Iris pigment epithelial cell (primary cell): Measurements from ENCODE around the gene ITSN1.
"Not testable (repeated sequence)": the region's sequence is repeated elsewhere in the genome, so short reads cannot be mapped to it uniquely, and the experiment has no call there.

Experiments used
- DNase-seq: peaks from one replicate; pipeline ENCODE4 v3.0.0-alpha.2; 2011; ENCODE audit warnings: low read depth

Gene ITSN1

DNA sequence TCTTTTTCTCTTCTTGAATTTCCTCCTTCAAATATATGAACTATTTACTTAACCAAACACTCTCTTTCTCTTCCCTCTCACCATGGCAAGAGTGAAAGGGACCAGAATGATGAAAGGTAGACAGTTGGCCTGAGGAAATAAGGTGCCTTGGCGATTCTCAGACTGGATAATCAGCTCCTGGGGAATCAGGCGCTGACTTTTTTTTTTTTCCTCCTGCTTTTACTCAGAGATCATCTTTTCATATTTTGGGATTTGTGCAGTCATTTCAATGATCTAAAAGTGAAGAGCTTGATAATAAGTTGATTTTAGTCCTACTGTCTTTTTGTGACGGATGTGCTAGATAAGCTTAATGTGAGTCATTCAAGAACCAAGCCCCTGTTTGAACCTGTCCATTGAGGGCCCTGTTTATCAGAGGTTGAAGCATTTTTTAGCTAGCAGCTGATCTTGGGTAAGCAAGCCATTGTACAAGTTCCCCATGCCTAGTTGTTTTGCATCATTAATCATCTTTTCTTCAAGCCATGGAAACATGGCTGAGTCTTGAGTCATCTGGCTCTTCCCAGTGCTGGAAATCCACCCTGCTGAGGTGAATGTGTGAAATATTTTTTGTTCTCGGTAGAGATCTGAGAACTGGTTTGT is 40.8 kb downstream of the ITSN1 start:
- DNase-seq: peak; percentile 99

DNA sequence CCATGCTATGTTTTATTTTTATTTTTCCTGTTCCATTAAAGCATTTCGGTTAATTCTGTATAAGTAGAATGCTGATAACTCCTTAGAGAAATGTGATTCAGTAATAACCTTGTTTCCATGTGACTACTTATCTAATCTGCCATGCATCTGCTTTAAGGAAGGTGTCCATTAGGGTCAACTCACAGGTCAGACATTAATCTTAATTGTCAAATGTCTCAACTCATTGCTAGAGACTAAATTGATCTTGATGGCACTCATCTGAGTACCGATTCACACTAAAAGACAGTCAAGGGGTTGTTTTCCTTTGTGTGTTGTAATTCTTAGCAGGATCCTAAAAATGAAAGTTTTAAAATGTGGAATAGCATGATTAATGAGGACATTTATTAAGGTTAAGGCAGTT is 41.8 kb downstream of the ITSN1 start:
- DNase-seq: no peak

DNA sequence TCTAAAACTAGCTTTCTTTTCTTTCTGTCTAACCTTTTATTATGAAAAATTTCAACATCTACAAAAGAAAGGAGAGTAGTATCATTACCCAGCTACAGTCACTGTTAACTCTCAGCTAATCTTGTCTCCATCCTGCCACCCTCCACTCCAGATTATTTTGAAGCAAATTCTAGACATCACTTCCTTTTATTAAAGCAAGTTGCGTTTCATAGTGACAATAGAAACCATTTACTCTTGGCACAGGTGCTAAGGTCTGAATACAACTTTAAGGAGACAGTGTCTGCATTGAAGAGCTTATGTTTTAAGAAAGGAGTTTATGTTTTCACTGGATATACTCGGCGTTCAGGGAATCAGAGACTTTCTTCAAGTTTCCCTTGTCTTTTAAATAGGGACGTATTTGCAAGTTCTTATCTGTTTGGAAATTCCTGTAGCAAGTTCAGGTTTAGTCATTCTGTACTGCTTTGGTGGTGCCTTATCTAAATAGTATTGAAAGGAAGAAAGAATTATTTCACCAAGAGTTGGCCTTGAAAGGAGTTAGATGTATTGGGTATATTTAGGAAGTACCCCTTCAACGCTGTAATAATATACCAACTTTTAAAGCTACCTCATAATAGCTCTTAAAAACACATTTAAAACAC is 42.7 kb downstream of the ITSN1 start:
- DNase-seq: peak; percentile 66

DNA sequence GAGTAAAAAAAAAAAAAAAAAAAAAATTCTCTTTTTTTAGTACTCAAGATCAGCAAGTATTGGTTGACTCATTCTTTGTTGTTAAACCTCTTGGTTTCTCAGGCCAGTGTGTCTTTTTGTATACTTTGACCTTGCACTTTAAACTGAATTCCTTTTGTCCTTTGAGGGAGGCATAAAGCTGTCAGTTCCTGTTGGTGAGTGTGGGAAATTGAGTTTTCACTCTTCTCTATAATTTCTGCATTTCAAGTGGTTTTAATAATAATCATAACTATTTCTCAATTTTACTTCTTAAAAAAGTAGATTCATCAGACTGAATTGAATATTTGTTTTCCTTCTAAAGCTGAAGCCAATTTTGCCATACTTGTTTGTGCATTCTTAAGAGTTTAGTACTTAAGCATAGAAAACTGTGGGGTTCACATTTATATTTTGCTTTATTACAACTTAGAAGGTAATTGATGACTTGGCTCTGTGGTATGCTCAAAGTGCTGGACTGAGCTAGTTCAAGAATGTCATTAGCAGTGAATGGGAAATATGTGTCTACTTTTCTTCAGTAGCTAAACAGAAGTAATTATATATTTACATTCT is 43.4 kb downstream of the ITSN1 start:
- peak; percentile 85 for DNase-seq

DNA sequence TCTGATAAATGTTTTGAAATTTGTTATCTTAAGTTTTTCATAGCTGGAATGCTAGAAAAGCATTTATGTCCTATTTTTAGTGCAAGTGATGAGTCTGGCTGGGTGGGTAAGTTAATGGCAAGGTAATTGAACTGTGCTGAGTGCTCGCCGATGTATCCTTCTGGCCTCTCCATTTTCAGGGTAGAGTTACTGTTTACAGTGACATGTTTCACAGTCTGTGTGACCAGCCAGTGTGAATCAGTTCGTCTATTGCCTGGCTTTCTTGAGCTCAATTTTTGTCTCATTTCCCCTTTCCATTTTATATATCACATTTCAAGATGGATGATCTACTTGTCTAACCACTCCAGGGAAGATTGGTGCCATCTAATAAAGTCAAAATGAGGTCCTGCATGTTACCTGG is 44.1 kb downstream of the ITSN1 start:
- no peak for DNase-seq

DNA sequence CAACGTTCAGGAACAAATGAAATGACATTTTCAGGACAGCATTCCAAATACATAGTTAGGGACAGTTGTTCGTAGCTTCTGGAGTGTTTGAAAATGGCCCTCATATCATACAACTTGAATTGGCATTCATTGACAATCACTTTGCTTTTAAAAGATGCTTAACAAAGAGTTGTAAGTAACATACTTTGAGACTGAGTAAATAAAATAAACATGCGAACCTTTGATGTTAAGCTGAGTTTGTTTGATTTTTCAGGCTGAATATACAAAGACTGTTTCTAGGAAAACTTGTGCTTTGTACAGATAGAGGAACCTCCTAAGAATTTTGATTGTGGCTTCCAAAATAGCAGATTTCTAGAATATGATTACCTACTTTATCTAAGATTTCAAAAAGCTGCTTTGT is 45.3 kb downstream of the ITSN1 start:
- DNase-seq: no peak

DNA sequence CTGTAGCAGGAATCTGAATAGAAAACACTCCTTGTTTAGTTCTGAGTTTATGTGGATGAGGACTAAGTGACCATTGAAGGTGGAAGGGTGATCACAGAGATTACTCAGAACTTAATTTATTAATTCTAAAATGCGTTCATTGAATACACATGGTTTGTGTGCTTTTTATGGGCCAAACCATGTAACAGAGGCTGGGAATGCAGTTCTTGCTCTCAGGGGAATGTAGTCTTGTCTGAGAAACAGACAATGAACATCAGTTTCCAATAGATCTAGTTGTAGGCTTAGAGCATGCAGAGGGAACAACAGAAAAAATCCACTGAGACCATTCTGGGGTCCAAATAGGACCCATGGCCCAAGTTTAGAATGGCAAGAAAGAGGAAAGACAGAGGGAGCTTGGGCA is 46.1 kb downstream of the ITSN1 start:
- no peak for DNase-seq

DNA sequence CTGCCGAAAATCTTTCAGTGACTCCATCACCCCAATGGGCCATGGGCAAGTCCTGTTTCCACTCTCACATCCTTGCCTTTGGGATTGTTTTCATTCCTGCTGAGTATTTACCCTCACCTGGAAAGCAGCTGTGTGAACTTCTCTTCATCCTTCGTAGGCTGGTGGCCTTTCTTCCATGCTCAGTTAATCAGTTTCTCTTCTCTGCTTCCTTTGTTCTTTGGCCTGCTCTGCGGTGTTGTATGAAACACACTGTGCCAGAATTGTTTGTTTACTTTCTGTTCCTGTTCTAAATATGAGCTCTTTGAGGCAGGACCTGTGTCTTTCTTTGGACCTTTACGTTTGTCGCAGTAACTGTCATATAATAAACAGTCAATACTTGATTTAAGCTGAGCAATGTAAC is 48.6 kb downstream of the ITSN1 start:
- no peak for DNase-seq

DNA sequence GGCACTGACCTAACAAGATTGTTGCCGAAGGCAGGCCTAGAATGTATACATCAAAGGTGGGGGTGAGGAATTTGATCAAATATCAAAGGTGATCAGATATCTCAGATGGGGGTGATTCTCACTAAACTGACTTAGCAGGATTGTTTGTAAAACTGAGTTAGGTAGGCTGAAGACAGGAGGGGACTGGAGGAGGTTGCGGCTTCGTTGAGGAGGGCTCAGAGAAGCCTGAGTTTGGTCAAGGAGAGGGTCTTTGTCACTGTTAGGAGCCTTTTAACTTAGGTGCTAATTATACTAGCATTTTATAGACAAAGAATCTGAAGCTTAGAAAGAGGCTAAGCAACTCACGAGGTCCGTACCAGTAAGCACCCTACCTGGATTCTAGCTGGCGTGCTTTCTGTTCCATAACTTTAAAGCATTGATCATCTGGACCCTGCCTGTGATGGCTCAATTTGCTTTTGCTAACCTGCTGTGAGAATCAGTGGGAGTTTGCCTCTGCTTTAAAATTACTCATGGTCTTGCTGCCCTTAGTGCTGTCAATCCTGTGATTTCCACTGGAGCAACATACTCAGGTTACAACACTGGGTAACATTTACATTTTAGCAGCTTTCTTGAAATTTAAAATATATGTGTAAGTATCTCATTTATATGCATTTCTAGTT is 49.8 kb downstream of the ITSN1 start:
- peak; percentile 59 for DNase-seq

DNA sequence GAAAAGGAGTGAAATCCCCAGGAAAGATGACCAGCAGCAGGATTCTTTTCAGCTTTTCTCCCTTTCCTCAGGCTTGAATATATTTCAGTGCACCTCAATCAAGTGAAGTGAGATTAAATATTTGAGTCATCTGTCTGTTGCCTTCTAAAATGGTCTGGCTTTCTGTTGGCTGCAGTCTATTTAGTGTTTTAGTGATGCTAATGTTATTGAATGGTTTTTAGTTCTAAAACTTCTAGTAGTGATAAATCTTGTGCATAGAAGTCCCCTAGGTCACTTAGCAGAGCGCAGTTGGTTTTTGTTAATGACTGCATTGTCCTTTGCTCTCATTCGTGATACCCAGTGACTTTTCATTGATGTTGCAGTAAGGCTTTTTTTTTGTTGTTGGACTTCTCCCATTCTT is 53.5 kb downstream of the ITSN1 start:
- DNase-seq: no peak

DNA sequence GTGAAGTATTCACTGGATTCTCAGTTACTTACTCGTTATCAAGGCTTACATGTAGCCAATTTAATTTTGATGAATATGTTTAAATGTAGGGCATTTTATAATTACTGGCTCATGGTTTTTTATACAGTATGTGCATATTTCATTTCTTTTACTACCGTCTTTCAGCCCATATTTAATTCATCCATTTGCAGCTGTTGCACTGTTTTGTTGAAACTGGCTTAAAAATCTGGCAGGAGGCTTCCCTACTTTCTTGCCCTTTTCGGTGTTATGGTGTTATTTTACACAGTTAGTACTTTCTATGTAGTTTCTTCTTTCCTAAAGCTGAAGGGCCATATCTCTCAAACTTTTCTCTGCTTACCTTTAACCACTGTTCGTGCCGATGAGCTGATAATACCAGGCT is 54.2 kb downstream of the ITSN1 start:
- no peak for DNase-seq

DNA sequence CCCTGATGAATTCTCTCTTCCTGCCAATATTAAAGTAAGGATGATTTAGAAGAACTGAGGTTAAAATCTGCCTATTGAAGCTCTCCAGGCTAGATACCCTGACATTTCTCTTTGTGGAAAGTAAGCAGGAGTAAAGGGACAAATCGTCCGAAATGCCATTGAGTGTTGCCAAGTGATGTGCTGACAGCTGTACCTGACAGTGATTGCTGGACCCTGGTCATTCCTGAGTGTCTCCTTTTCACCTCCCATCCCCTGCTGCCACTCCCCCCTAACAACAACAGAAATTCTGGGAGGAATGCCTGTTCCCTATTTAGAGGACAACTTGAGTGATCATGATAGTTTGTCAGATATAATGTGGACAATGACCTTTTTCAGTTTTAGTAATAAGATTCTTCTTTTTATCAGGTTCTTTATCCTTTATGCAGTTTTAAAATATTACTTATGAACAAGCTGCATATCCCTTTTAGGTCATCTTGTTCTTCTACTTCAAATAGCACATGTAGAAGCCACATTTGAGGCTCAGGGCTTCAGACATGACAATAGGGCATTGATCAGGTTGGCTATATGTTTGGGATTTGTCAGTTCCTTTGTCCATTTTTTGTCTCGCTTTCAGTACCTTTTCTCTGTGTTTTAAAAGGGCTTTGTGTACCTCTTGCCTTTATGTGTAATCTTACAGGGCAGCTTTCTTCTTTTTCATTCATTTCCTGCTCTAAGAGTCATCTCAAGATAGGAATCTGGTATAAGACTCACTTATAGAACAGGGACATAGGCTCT is 56.0 kb downstream of the ITSN1 start:
- DNase-seq: no peak

DNA sequence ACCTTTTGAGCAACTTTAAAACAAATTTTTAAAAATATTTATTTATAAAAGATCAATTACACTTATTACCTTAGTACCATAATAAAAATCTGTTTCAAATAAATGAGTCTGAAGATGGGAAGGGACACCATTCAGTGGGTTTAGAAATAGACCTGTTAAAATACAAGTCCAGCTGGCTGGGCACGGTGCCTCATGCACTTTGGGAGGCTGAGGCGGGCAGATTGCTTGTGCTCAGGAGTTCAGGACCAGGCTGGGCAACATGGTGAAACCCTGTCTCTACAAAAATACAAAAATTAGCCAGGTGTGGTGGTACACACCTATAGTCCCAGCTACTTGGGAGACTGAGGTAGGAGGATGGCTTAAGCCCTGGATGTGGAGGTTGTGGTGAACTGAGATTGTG is 57.0 kb downstream of the ITSN1 start:
- DNase-seq: no peak

DNA sequence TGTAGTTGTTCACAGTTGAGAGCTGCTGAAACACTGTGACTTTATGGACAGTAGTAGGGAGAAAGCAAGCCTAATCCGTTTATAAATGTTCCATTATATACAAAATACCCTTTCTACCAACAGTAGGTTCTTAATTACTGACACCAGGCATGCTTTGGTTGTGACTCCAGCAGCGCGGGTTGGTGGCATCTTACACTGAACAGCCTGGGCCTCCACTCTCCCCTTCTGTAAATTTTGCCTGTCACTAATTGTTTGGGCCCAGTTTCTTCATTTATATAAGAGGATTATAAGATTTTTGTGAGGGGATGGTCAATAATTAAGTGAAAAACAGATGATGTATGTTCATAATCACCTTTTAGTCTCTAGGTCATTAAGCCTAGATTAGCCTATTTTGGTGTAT is 58.2 kb downstream of the ITSN1 start:
- no peak for DNase-seq

DNA sequence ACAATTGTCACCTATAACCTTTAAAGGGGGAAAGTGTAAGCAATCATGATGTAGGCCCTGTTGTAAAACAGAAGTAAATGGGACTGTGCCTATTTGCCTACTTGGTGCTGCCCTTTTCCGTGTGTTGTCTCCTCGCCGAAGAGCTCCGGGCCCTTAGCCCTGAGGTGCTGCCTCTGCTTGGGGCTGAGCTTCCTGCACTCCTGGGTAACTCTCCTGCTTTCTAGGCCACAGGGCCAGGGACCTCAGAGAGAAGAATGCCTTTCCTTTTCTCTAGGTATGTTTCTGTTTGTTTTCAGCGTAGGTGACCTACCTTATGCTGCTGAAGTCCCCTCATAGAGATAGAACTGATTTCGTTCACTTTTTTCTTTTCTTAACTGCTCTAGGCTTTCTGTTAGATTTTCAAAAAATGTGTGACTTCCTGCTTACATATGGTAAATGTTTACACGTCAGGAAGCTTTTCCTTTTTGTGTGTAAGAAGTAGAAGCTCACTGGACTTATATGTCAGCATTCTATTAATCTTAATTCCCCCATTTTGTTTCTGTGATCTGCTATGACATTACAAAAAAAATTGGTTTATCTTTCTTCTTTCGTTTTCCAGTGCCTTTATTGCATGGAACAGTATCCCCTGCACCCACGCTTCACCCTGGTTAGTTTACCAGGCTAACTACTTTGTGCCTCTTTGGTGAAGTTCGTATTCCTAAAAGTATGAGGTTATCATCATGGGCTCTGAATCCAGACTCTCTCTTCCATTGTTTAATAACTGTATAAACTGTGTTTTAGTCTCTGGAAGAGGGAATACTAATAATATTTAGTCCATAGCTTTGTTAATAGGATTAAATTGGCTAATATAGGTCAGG is 61.7 kb downstream of the ITSN1 start:
- DNase-seq: no peak

DNA sequence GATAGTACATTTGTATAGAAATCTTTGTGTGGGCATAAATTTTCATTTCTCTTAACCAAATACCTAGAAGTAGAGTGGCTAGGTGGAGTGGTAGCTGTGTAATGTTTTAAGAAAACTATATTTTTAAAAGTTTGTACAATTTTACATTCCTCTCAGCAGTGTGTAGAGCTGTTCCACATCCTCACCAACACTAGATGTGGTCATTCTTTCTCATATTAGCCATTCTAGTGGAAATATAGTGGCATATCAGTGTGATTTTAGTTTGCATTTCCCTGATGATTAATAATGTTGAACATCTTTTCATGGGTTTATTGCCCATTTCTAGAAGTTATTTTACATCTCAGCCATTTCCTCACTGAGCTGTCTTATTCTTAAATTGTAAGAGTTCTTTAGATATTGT is 65.5 kb downstream of the ITSN1 start:
- DNase-seq: no peak

DNA sequence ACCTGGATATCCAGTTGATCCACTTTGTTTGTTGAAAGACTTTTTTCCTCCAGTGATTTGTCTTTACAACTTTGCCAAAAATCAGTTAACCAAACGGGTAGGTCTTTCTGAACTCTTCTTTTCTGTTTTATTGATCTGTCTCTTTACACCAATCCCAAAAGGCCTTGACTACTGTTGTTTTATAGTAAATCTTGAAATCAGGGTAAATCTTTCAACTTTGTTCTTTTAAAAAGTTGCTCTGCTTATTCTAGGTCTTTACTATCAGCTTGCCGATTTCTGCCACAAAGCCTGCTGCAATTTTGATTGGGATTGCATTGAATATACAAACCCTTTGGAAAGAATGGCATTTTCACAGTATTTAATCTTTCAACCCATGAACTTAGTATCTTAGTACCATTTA is 66.6 kb downstream of the ITSN1 start:
- DNase-seq: no peak

DNA sequence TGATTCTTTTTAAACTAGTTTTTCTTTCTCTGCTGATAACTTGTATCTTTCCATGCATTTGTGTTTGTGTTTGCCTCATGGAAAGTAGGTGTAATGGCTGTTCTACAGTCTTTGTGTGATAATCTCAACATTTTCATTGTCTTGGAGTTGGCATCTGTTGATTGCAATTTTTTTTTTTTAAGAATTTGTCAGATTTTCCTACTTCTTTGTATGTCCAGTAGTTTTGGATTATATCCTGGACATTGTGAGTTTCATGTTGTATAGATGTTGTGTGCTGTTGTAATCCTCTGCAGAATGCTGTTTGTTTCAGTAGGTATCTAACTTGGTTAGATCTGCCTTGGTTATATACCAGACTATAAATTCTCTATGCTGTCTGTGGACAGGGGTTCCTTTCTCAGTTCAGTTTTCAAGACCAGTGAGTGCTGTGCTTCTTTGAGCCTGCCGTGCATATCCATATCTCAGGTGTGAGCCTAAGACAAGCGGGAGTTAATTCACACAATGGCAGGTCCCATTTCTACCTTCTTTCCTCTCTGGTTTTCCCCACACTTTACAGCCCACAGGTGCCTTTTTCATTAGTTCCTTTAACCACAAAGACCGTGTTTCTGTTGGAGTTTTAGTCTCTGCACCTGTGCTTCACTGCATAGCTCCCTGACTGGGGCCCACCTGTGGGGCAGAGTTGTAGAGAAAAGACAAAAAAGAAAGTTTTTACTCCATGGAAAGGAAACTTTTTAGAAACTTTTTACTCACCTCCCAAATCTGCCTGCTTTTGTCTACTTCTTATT is 69.9 kb downstream of the ITSN1 start:
- no peak for DNase-seq

DNA sequence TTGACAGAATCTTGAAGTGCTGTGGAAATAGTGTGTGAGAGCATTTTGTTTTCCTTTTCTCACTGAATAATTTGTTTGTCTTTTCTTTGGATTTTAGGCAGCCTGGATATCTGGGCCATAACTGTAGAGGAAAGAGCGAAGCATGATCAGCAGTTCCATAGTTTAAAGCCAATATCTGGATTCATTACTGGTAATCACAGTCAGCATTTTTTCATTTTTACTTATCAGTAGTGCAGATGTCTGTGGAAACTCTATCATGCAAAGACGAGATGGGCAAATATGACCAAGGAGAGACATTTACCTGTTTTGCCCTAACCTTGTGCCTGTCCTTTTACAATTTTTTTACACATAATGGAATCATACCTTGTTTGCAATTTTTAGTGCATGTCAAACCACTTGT is 78.8 kb downstream of the ITSN1 start:
- DNase-seq: no peak

DNA sequence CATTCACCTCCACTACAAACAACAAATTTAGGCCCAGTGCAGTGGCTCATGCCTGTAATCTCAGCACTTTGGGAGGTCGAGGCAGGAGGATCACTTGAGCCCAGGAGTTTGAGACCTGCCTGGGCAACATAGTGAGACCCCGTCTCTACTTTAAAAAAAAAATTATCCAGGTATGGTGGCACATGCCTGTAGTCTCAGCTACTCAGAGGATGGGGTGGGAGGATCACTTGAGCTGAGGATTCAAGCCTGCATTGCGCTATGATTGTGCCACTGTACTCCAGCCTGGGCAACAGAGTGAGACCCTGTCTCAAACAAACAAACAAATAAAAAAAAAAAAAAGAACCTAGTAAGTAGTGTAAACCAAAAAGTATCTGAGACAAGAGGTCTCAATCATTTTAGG is 86.8 kb downstream of the ITSN1 start:
- DNase-seq: not testable (repeated sequence)

DNA sequence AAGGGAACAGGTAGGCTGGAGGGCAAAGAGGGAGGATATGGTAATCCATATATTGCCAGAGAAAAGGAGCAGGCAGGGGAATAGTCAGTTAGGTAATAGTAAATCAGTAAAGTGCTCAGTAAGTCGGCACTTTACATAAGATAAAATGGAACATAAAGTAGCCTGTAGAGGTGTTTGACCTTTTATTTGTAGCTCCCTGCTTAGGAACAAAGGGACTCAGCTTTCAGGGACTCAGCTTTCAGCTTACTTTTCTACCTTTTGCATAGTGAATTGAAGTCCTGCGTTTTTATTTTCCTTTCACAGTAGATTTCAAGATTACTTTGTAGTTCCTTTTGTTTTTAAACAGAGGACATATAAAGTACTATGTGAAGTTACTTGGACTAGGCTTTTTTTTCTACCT is 87.3 kb downstream of the ITSN1 start:
- no peak for DNase-seq
